ENCODE measurements around the gene SLC6A1.
A peak's percentile ranks its signal among the peaks of the same experiment; 100 is the strongest.
"Not testable (repeated sequence)": the region's sequence is repeated elsewhere in the genome, so short reads cannot be mapped to it uniquely, and the experiment has no call there.

Gene SLC6A1

GRCh38 chr3:11062704-11063103 is 70.2 kb downstream of the SLC6A1 start:
- DNase-seq: no peak

GRCh38 chr3:11071096-11071755 is 78.7 kb downstream of the SLC6A1 start:
- no peak for DNase-seq

- DNase-seq: peak in 2 of 4 experiments; percentile 72 to 77
Measured at GRCh38 chr3:11072631-11073030, 80.1 kb downstream of the SLC6A1 start.

GRCh38 chr3:11074011-11074410 is 81.5 kb downstream of the SLC6A1 start:
- DNase-seq: peak in 1 of 4 experiments; percentile 29

- DNase-seq: peak in 3 of 4 experiments; percentile 52 to 55 (median 55)
Measured at GRCh38 chr3:11074451-11074850, 81.9 kb downstream of the SLC6A1 start.

GRCh38 chr3:11075122-11075521 is 82.6 kb downstream of the SLC6A1 start:
- not testable (repeated sequence) for DNase-seq

- DNase-seq: peak in 1 of 4 experiments; percentile 16
Measured at GRCh38 chr3:11076711-11077110, 84.2 kb downstream of the SLC6A1 start.

- peak; percentile 79 to 95 (median 87) for DNase-seq
Measured at GRCh38 chr3:11077466-11077865, 84.9 kb downstream of the SLC6A1 start.

GRCh38 chr3:11078826-11079515 is 86.4 kb downstream of the SLC6A1 start:
- DNase-seq: peak; percentile 76 to 90 (median 83)

- no peak for DNase-seq
Measured at GRCh38 chr3:11080492-11080891, 87.9 kb downstream of the SLC6A1 start.

- DNase-seq: no peak
Measured at GRCh38 chr3:11084098-11084497, 91.5 kb downstream of the SLC6A1 start.

- no peak for DNase-seq
Measured at GRCh38 chr3:11084677-11085076, 92.1 kb downstream of the SLC6A1 start.

GRCh38 chr3:11085093-11085840 is 92.7 kb downstream of the SLC6A1 start:
- peak; percentile 33 to 63 (median 48) for DNase-seq

GRCh38 chr3:11086856-11087255 is 94.3 kb downstream of the SLC6A1 start:
- DNase-seq: no peak

GRCh38 chr3:11088066-11088465 is 95.5 kb downstream of the SLC6A1 start:
- DNase-seq: no peak

GRCh38 chr3:11088831-11089230 is 96.3 kb downstream of the SLC6A1 start:
- peak in 3 of 4 experiments; percentile 29 to 41 (median 29) for DNase-seq
